Osteoblast (primary cell): ENCODE measurements around the gene LHFPL3. TPM values are rescaled to one million over a fixed set of nuclear protein-coding genes. Genes with fewer than 3 reads are reported as not detected.
"Not testable (repeated sequence)": the region's sequence is repeated elsewhere in the genome, so short reads cannot be mapped to it uniquely, and the experiment has no call there.

Experiments
- DNase-seq: peaks from one replicate; pipeline ENCODE4 v3.0.0; 2011; ENCODE audit warnings: low spot score, mixed read lengths; ENCODE audit not compliant: insufficient read length; ENCODE audit errors: missing footprints
- H2AFZ ChIP-seq: 2 replicates; pipeline ENCODE4 v1.6.0; 2011; ENCODE audit warnings: mild to moderate bottlenecking, low read length
- H3K27ac ChIP-seq: 2 replicates; pipeline ENCODE4 v1.5.1; 2011; ENCODE audit warnings: mild to moderate bottlenecking, low read depth, low read length, moderate library complexity
- H3K27me3 ChIP-seq: 2 replicates; pipeline ENCODE4 v1.6.0; 2012; ENCODE audit warnings: mild to moderate bottlenecking, control low read depth, inconsistent platforms, low read length, moderate library complexity; ENCODE audit not compliant: insufficient read depth
- H3K36me3 ChIP-seq: 2 replicates; pipeline ENCODE4 v1.5.1; 2011; ENCODE audit warnings: mild to moderate bottlenecking, low read length, control low read depth, moderate library complexity; ENCODE audit not compliant: insufficient read depth
- H3K4me1 ChIP-seq: 2 replicates; pipeline ENCODE4 v1.5.1; 2011; ENCODE audit warnings: mild to moderate bottlenecking, low read length, control low read depth, moderate library complexity; ENCODE audit not compliant: insufficient read depth
- H3K4me2 ChIP-seq: 2 replicates; pipeline ENCODE4 v1.6.0; 2011; ENCODE audit warnings: mild to moderate bottlenecking, low read length; ENCODE audit not compliant: insufficient read depth
- H3K4me3 ChIP-seq: fragments of 200-600 bp; sonication (generic); 3 replicates; pipeline ENCODE4 v1.5.1; 2012; ENCODE audit warnings: mild to moderate bottlenecking, low read length, inconsistent platforms; ENCODE audit not compliant: insufficient read depth
- H3K79me2 ChIP-seq: 2 replicates; pipeline ENCODE4 v1.6.0; 2012; ENCODE audit warnings: mild to moderate bottlenecking, low read length, control low read depth, inconsistent platforms; ENCODE audit not compliant: insufficient read depth
- H3K9me3 ChIP-seq: 2 replicates; pipeline ENCODE4 v1.5.1; 2011; ENCODE audit warnings: low read depth, low read length, control low read depth
- H4K20me1 ChIP-seq: 2 replicates; pipeline ENCODE4 v1.6.0; 2012; ENCODE audit warnings: mild to moderate bottlenecking, low read length, control low read depth; ENCODE audit not compliant: insufficient read depth
- CTCF ChIP-seq: IDR thresholded peaks from 2 replicates; pipeline ENCODE4 v1.5.1; 2011; ENCODE audit warnings: mild to moderate bottlenecking, low read depth, low read length, moderate library complexity; ENCODE audit errors: extremely low read depth
- total RNA-seq: library from RNA; depleted of rRNA; stranded (reverse); fragments of >200 nt; gene quantifications from 2 replicates; pipeline ENCODE4 v1.2.3, GENCODE V29; 2012

LHFPL3 gene
- total RNA-seq, 1 donor, result not detected

GRCh38 chr7:104584620-104585019, 256.2 kb downstream of the LHFPL3 start:
- no peak for DNase-seq
- Histone ChIP-seq H3K27me3 (no peaks in the 10 kb centered on the region), H4K20me1 (no peaks in the 10 kb centered on the region), H3K4me1 (no peaks in the 10 kb centered on the region), H3K4me2 (no peak overlapping the region), H3K9me3 (no peaks in the 10 kb centered on the region), H3K4me3 (no peak overlapping the region), H3K79me2 (no peaks in the 10 kb centered on the region), H3K36me3 (no peaks in the 10 kb centered on the region), H3K27ac (no peak overlapping the region), H2AFZ (no peak overlapping the region)
- no peak for TF ChIP-seq CTCF

- not testable (repeated sequence) for H3K4me2 ChIP-seq, DNase-seq, H3K9me3 ChIP-seq
Measured at GRCh38 chr7:104595591-104595990, 267.2 kb downstream of the LHFPL3 start.

GRCh38 chr7:104603957-104604356, 275.6 kb downstream of the LHFPL3 start:
- Histone ChIP-seq H3K4me3 (no peak overlapping the region), H3K27me3 (no peaks in the 10 kb centered on the region), H4K20me1 (no peaks in the 10 kb centered on the region), H3K4me2 (no peak overlapping the region), H3K27ac (no peak overlapping the region), H3K36me3 (no peaks in the 10 kb centered on the region), H3K79me2 (no peaks in the 10 kb centered on the region), H2AFZ (no peak overlapping the region), H3K9me3 (no peaks in the 10 kb centered on the region), H3K4me1 (no peaks in the 10 kb centered on the region)
- DNase-seq, result no peak
- no peak for TF ChIP-seq CTCF

More at GRCh38 chr7:104595591-104595990, 267.2 kb downstream of the LHFPL3 start:
- H4K20me1 ChIP-seq, H3K27me3 ChIP-seq, H3K79me2 ChIP-seq, H3K4me3 ChIP-seq, H3K36me3 ChIP-seq, H3K4me1 ChIP-seq, H2AFZ ChIP-seq, H3K27ac ChIP-seq: not testable (repeated sequence)

- Histone ChIP-seq H3K79me2 (no peaks in the 10 kb centered on the region), H3K27ac (no peak overlapping the region), H3K4me1 (no peaks in the 10 kb centered on the region), H3K27me3 (no peaks in the 10 kb centered on the region), H3K4me2 (no peak overlapping the region), H3K4me3 (no peak overlapping the region), H3K9me3 (no peaks in the 10 kb centered on the region), H2AFZ (no peak overlapping the region), H3K36me3 (no peaks in the 10 kb centered on the region), H4K20me1 (no peaks in the 10 kb centered on the region)
- no peak for TF ChIP-seq CTCF
- DNase-seq, result no peak
Measured at GRCh38 chr7:104604706-104605105, 276.3 kb downstream of the LHFPL3 start.
